Lung (tissue), 12 donors: ENCODE data around the gene CAPZB. TPM values are rescaled to one million over a fixed set of nuclear protein-coding genes. Genes with fewer than 3 reads are reported as not detected.

Experiments used
- ATAC-seq: fragments of 200-7000 bp; cut with Tn5 transposase; one replicate; pipeline ENCODE4 v1.9.1; 2020; ENCODE audit warnings: moderate number of reproducible peaks; ENCODE audit not compliant: insufficient read depth, low FRiP score
- DNase-seq, 3 donors: peaks; one replicate each; pipeline ENCODE4 v3.0.0-alpha.2; 2013 to 2017
- H3K27ac ChIP-seq, 2 donors: one replicate each; pipeline ENCODE4 v1.5.1; 2013; ENCODE audit warnings: mild to moderate bottlenecking in 2 of 2, moderate library complexity in 2 of 2, control low read depth in 1 of 2, inconsistent platforms in 1 of 2, low read depth in 1 of 2, low read length in 1 of 2
- H3K27me3 ChIP-seq, 3 donors: one replicate each; pipeline ENCODE4 v1.5.1; 2013; ENCODE audit warnings: low read length in 2 of 3; ENCODE audit not compliant: control insufficient read depth in 3 of 3, insufficient read depth in 3 of 3
- H3K36me3 ChIP-seq, 4 donors: one replicate each; pipeline ENCODE4 v1.5.1; 2013; ENCODE audit warnings: low read length in 4 of 4, mild to moderate bottlenecking in 1 of 4, moderate library complexity in 1 of 4; ENCODE audit not compliant: control insufficient read depth in 4 of 4, insufficient read depth in 4 of 4
- H3K4me1 ChIP-seq, 5 donors: one replicate each; pipeline ENCODE4 v1.5.1; 2013; ENCODE audit warnings: low read length in 5 of 5, mild to moderate bottlenecking in 2 of 5, moderate library complexity in 1 of 5; ENCODE audit not compliant: control insufficient read depth in 5 of 5, insufficient read depth in 5 of 5
- H3K4me3 ChIP-seq: one replicate; pipeline ENCODE4 v1.5.1; 2013; ENCODE audit warnings: mild to moderate bottlenecking, control low read depth, moderate library complexity
- H3K9ac ChIP-seq, 2 donors: one replicate each; pipeline ENCODE4 v1.5.1; 2013; ENCODE audit warnings: low read length in 2 of 2, control low read depth in 1 of 2; ENCODE audit not compliant: insufficient read depth in 1 of 2
- H3K9me3 ChIP-seq, 4 donors: one replicate each; pipeline ENCODE4 v1.5.1; 2013; ENCODE audit warnings: low read length in 3 of 4, mild to moderate bottlenecking in 1 of 4, moderate library complexity in 1 of 4; ENCODE audit not compliant: control insufficient read depth in 4 of 4, insufficient read depth in 3 of 4
- WGBS, 2 donors: extraction: QIAGEN DNeasy Blood & Tissue Kit; methylation state at CpG; one replicate each; pipeline ENCODE4 v1.1.7; 2013; 5-methylcytosine and 5-hydroxymethylcytosine counted together
- polyA plus RNA-seq, 2 donors: library from polyadenylated mRNA; stranded (reverse); fragments of 200-250 nt; gene quantifications; one replicate each; pipeline ENCODE4 v1.2.1, GENCODE V29; 2013
- total RNA-seq, 2 donors: library from RNA; depleted of rRNA in 1 of 2; stranded (reverse); fragments of >200 nt in 1 of 2; gene quantifications; one replicate each; pipeline ENCODE4 v1.2.1, GENCODE V29; 2014 to 2021
- TF ChIP-seq, protein P1 (sequence below): IDR thresholded peaks from 2 replicates; pipeline ENCODE4 v1.5.1; 2012; ENCODE audit warnings: mild to moderate bottlenecking; ENCODE audit errors: control extremely low read depth, extremely low read depth
- donor health status: control.
- donor health status: control.
- donor health status: Bipolar disorder and iron deficiency.
- donor health status: healthy.
- donor health status: DM: yes; HTN: yes; CAD: no.

The CAPZB gene
- total and polyA plus RNA-seq, 4 donors, result 94.7 to 339 (median 278) TPM

DNA sequence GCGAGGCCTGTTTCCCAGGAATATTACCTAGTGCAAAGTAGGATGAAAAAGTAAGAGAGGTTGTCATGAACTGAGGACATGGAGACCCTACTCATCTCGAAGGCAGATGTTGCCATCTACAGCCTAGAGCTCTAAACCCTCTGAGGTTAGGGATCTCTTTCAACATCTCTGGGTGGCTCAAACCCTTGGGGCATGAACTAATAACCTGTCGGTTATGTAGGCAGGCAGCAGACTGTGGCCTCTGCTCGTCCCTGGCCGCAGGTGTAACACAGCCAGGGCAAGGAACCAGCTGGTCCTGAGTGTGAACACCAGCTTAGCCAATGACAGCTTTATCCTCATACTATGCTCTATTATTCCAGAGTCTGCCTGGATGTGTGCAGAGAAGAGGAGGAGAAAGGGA lies 13.2 kb downstream of the CAPZB start:
- no peaks in the 10 kb centered on the region for H3K9me3 ChIP-seq
- DNase-seq (no peak), ATAC-seq (no peak)
- no peak overlapping the region for H3K4me3 ChIP-seq
- TF ChIP-seq, protein P1, sequence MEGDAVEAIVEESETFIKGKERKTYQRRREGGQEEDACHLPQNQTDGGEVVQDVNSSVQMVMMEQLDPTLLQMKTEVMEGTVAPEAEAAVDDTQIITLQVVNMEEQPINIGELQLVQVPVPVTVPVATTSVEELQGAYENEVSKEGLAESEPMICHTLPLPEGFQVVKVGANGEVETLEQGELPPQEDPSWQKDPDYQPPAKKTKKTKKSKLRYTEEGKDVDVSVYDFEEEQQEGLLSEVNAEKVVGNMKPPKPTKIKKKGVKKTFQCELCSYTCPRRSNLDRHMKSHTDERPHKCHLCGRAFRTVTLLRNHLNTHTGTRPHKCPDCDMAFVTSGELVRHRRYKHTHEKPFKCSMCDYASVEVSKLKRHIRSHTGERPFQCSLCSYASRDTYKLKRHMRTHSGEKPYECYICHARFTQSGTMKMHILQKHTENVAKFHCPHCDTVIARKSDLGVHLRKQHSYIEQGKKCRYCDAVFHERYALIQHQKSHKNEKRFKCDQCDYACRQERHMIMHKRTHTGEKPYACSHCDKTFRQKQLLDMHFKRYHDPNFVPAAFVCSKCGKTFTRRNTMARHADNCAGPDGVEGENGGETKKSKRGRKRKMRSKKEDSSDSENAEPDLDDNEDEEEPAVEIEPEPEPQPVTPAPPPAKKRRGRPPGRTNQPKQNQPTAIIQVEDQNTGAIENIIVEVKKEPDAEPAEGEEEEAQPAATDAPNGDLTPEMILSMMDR, result no peak
- H3K36me3 ChIP-seq, result peaks cover 0 to 2% (median 0%) of the 10 kb centered on the region in 4 donors
- no peak overlapping the region for H3K9ac ChIP-seq
- WGBS, 2 donors, result 41 to 70% methylated on average over 5 of the region's 5 CpGs
- no peaks in the 10 kb centered on the region for H3K27me3 ChIP-seq
- peak overlapping the region in 1 of 2 donors; percentile 49 for H3K27ac ChIP-seq
- H3K4me1 ChIP-seq, result peaks cover 9 to 43% (median 23%) of the 10 kb centered on the region in 5 donors

- no peak overlapping the region for H3K9ac ChIP-seq
- H3K36me3 ChIP-seq, result peaks cover 0 to 2% (median 1%) of the 10 kb centered on the region in 4 donors
- no peak overlapping the region for H3K4me3 ChIP-seq
- H3K27me3 ChIP-seq, result no peaks in the 10 kb centered on the region
- TF ChIP-seq, protein P1, result no peak
- ATAC-seq, result no peak
- H3K4me1 ChIP-seq, result peaks cover 9 to 33% (median 30%) of the 10 kb centered on the region in 5 donors
- DNase-seq, result no peak
- H3K9me3 ChIP-seq, result no peaks in the 10 kb centered on the region
- 70 to 72% methylated on average over 7 of the region's 7 CpGs for WGBS, 2 donors
- H3K27ac ChIP-seq, result peak overlapping the region in 1 of 2 donors; percentile 89
Observed at GRCh38 chr1:19469004-19469403, 16.3 kb downstream of the CAPZB start.

- ATAC-seq (peak; percentile 78), DNase-seq (no peak)
- Histone ChIP-seq H3K9me3 (no peaks in the 10 kb centered on the region), H3K36me3 (peaks cover 0 to 2% (median 1%) of the 10 kb centered on the region in 4 donors), H3K27me3 (no peaks in the 10 kb centered on the region), H3K4me1 (peaks cover 9 to 34% (median 30%) of the 10 kb centered on the region in 5 donors), H3K4me3 (no peak overlapping the region), H3K27ac (peak overlapping the region in 1 of 2 donors; percentile 89), H3K9ac (no peak overlapping the region)
- TF ChIP-seq, protein P1, result no peak
- WGBS, 2 donors, result 51 to 55% methylated on average over 15 of the region's 15 CpGs
Observed at GRCh38 chr1:19468397-19468956, 16.9 kb downstream of the CAPZB start.
